SK-N-SH treated with all-trans-retinoic acid at 6 μM for 48 hours (cell line): ENCODE measurements around the gene PEX26.

Source experiments
- ARNTL ChIP-seq: fragments of 450-650 bp; formaldehyde crosslinking; IDR thresholded peaks from 2 replicates; pipeline ENCODE4 v1.5.0; 2020; ENCODE audit warnings: low read depth, mild to moderate bottlenecking, moderate library complexity, borderline replicate concordance
- POU6F1 ChIP-seq: fragments of 250-450 bp; sonication (Bioruptor Pico); IDR thresholded peaks from 2 replicates; pipeline ENCODE4 v1.8.0; 2021; ENCODE audit warnings: low read depth, mild to moderate bottlenecking, moderate library complexity, borderline replicate concordance
- PPARA ChIP-seq: fragments of 250-450 bp; sonication (Bioruptor Pico); IDR thresholded peaks from 2 replicates; pipeline ENCODE4 v1.5.0; 2020; ENCODE audit warnings: mild to moderate bottlenecking, borderline replicate concordance
- RARB ChIP-seq: fragments of 250-450 bp; sonication (Bioruptor Pico); IDR thresholded peaks from 2 replicates; pipeline ENCODE4 v1.8.0; 2021; ENCODE audit warnings: mild to moderate bottlenecking, moderate library complexity
- TCF4 ChIP-seq: fragments of 250-450 bp; sonication (Bioruptor Pico); IDR thresholded peaks from 2 replicates; pipeline ENCODE4 v1.8.0; 2021; ENCODE audit warnings: mild to moderate bottlenecking, moderate library complexity, borderline replicate concordance
- TOX ChIP-seq: fragments of 250-450 bp; sonication (Bioruptor Pico); IDR thresholded peaks from 2 replicates; pipeline ENCODE4 v1.8.0; 2021; ENCODE audit warnings: mild to moderate bottlenecking, moderate library complexity, borderline replicate concordance

DNA sequence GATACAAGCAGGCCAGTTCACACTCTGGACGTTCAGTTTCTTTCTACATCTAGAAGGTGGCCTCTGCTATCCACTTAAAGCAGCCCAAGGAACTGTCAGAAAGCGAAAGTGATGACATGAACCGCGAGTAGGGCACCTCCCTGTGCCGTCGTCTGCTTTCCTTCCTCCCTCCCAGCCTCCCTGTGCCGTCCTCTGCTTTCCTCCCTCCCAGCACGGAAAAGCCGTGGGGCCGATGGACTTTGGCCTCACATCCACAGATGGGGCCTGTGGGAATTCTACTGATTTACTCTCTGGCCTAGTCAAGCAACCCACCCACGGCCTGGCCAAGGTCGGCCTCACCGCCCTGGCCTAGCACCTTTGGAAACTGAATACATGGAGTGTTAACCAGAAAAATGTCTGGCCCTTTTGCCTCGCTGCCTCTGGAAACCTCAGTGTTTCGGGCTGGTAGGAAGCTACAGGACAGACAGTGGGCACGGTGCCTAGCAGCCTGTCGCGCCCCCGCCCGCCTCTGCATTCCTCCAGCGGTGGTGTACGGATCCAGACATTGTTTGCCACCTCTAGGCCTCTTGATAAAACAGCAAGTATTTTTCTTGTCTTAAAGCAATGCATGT lies 14.2 kb downstream of the PEX26 start:
- TF ChIP-seq PPARA (CRISPR knock-in tag) = no peak
- TF ChIP-seq ARNTL (CRISPR knock-in tag) = no peak
- no peak for TF ChIP-seq TCF4 (CRISPR knock-in tag)
- no peak for TF ChIP-seq POU6F1 (CRISPR knock-in tag)
- no peak for TF ChIP-seq TOX (CRISPR knock-in tag)
- no peak for TF ChIP-seq RARB (CRISPR knock-in tag)
